ENCODE measurements around the gene DNAJC1.

DNAJC1 gene

DNA sequence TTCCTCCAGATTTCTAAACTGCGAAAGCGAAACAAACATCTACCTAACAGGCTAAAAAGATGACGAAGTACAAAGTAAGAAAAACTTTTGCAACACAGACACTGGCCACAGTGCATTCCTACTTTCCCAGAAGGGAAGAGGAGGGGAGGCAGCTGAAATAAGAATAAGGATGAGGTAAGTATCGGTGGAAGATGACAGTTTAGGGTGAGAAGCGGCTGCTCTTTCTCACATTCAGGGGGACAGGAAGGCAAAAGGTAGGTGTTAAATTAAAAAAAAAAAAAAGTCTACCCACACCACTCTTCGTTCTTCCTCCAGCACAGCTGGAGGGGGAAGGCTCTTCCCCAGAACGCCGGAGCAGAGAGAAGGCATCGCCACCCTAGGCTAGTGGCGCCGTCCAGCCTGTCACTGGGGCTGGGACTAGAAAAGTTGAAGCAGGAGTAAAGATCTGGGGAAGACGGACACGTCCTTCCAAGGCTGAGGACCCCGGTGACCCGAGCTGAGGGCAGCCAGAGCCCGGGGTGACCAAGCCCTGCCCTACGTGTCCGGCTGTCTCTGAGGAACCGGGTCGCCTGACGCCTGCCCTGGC, 846 bp downstream of the DNAJC1 start:
- TF ChIP-seq POLR2AphosphoS5 (IDR thresholded peaks at IDR 0.05; ENCODE audit: low read depth, low read length) (no peak), POLR2A (IDR thresholded peaks at IDR 0.05; ENCODE audit: low read depth, low read length) (no peak), TAF1 (IDR thresholded peaks at IDR 0.05; ENCODE audit: borderline replicate concordance, low read depth, low read length) (no peak)
- peak; percentile 53 for FAIRE-seq

GRCh38 chr10:21995557-21995956, 8.0 kb downstream of the DNAJC1 start:
- FAIRE-seq (no peak), DNase-seq (ENCODE audit: insufficient read length) (no peak)
- TF ChIP-seq TAF1 (IDR thresholded peaks at IDR 0.05; ENCODE audit: borderline replicate concordance, low read depth, low read length) (no peak), POLR2A (IDR thresholded peaks at IDR 0.05; ENCODE audit: low read depth, low read length) (no peak), POLR2AphosphoS5 (IDR thresholded peaks at IDR 0.05; ENCODE audit: low read depth, low read length) (no peak)

More for the DNA sequence above, 846 bp downstream of the DNAJC1 start:
- DNase-seq (ENCODE audit: insufficient read length): peak; percentile 20

DNA sequence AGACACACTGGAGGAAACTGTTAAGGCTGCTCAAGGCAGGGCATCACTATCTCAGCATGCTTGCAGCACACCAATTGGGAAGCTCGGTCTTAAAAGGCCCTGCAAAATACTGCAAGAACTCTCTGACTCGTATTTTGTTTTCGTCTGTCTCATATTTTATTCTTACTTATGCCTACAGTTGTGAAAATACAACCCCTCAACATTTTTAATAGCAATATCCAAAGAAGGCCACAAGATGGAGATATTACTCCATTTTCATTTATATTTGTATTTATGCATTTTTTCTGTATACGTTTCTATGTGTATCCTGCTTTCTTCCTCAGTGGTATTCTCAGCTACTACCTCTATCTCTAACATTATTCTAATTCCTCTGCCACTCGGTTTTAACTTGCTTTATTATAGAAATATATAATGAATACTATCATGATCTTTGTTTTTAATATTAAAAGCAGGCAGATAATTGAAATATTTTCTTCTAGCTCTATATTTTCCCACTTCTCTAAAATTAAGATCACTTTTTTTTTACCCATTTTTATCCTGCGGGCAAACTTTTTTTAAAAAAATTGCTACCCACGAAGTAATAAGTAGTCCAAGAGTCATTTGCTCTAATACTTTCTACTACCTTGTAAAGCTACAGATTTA, 10.0 kb downstream of the DNAJC1 start:
- no peak for DNase-seq (ENCODE audit: insufficient read length)
- no peak for TF ChIP-seq TAF1 (IDR thresholded peaks at IDR 0.05; ENCODE audit: borderline replicate concordance, low read depth, low read length)
- peak; percentile 76 for FAIRE-seq

GRCh38 chr10:21991785-21992184, 11.7 kb downstream of the DNAJC1 start:
- TF ChIP-seq POLR2A (IDR thresholded peaks at IDR 0.05; ENCODE audit: low read depth, low read length): no peak
- no peak for TF ChIP-seq TAF1 (IDR thresholded peaks at IDR 0.05; ENCODE audit: borderline replicate concordance, low read depth, low read length)
- TF ChIP-seq POLR2AphosphoS5 (IDR thresholded peaks at IDR 0.05; ENCODE audit: low read depth, low read length): no peak
- FAIRE-seq (no peak), DNase-seq (ENCODE audit: insufficient read length) (no peak)

DNA sequence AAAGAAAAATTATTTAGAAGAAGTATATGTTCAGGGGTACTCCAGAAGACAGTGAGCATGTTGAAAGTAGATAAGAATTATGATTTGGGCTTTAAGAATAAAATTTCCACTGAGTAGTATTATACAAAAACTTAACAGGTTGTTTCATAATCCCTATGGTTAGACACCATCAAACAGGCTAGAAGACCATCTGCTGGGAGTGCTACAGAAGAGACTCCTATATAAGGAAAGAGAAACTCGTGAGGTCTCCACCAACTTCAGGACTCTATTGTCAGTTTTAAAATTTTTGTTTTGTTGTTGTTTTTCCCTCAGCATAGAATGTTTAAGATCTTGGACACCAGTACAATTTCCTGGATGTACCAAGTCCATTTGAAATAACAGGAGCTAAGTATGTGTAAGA, 13.1 kb downstream of the DNAJC1 start:
- FAIRE-seq (no peak), DNase-seq (ENCODE audit: insufficient read length) (no peak)
- TF ChIP-seq TAF1 (IDR thresholded peaks at IDR 0.05; ENCODE audit: borderline replicate concordance, low read depth, low read length): no peak
- no peak for TF ChIP-seq POLR2AphosphoS5 (IDR thresholded peaks at IDR 0.05; ENCODE audit: low read depth, low read length)
- TF ChIP-seq POLR2A (IDR thresholded peaks at IDR 0.05; ENCODE audit: low read depth, low read length): no peak

- DNase-seq (ENCODE audit: insufficient read length): no peak
- TF ChIP-seq POLR2AphosphoS5 (IDR thresholded peaks at IDR 0.05; ENCODE audit: low read depth, low read length) (no peak), TAF1 (IDR thresholded peaks at IDR 0.05; ENCODE audit: borderline replicate concordance, low read depth, low read length) (no peak), POLR2A (IDR thresholded peaks at IDR 0.05; ENCODE audit: low read depth, low read length) (no peak)
- peak; percentile 86 for FAIRE-seq
Observed at GRCh38 chr10:21989453-21990154, 13.9 kb downstream of the DNAJC1 start.

DNA sequence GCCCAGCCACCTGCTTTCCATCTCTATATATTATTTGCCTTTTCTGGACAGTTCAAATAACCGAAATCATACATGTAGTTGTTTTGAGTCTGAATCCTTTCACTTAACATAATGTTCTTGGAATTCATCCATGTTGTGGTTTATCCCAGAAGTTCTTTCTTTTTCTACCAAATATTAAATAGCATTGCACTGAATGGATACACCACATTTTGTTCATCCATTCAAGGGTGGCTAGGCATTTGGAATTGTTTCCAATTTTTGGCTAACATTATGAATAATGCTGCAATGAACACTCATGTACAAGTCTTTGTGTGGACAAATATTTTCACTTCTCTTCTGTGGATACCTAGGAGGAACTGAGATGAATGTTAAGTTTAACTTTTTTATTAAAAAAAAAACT, 18.0 kb downstream of the DNAJC1 start:
- DNase-seq (ENCODE audit: insufficient read length) (no peak), FAIRE-seq (no peak)
- TF ChIP-seq TAF1 (IDR thresholded peaks at IDR 0.05; ENCODE audit: borderline replicate concordance, low read depth, low read length): no peak
- TF ChIP-seq POLR2A (IDR thresholded peaks at IDR 0.05; ENCODE audit: low read depth, low read length): no peak
- TF ChIP-seq POLR2AphosphoS5 (IDR thresholded peaks at IDR 0.05; ENCODE audit: low read depth, low read length): no peak

DNA sequence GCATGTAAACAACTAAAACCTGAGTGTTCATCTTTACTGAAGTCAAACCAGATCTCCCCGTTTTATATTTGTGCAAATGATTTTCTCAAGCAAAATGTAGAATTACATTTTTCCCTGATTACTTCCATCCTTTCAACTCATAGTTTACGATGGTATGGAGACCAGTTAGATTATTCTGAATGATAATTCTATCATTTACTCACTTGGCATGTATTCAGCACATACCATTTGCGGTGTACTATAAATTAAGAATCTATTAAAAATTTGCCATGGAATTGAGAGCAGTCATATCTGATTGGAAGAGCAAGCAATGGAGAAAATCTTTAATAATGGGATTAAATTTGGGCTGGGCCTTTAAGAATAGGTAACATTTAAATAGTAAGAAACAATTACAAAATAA, 22.4 kb downstream of the DNAJC1 start:
- TF ChIP-seq POLR2A (IDR thresholded peaks at IDR 0.05; ENCODE audit: low read depth, low read length): no peak
- no peak for TF ChIP-seq TAF1 (IDR thresholded peaks at IDR 0.05; ENCODE audit: borderline replicate concordance, low read depth, low read length)
- no peak for TF ChIP-seq POLR2AphosphoS5 (IDR thresholded peaks at IDR 0.05; ENCODE audit: low read depth, low read length)
- FAIRE-seq: peak; percentile 61
- no peak for DNase-seq (ENCODE audit: insufficient read length)

GRCh38 chr10:21980691-21981090, 22.8 kb downstream of the DNAJC1 start:
- TF ChIP-seq TAF1 (IDR thresholded peaks at IDR 0.05; ENCODE audit: borderline replicate concordance, low read depth, low read length) (no peak), POLR2A (IDR thresholded peaks at IDR 0.05; ENCODE audit: low read depth, low read length) (no peak), POLR2AphosphoS5 (IDR thresholded peaks at IDR 0.05; ENCODE audit: low read depth, low read length) (no peak)
- no peak for DNase-seq (ENCODE audit: insufficient read length)
- FAIRE-seq: no peak

GRCh38 chr10:21978191-21978862, 25.2 kb downstream of the DNAJC1 start:
- DNase-seq (ENCODE audit: insufficient read length) (no peak), FAIRE-seq (no peak)
- no peak for TF ChIP-seq POLR2AphosphoS5 (IDR thresholded peaks at IDR 0.05; ENCODE audit: low read depth, low read length)
- TF ChIP-seq TAF1 (IDR thresholded peaks at IDR 0.05; ENCODE audit: borderline replicate concordance, low read depth, low read length): no peak
- no peak for TF ChIP-seq POLR2A (IDR thresholded peaks at IDR 0.05; ENCODE audit: low read depth, low read length)

DNA sequence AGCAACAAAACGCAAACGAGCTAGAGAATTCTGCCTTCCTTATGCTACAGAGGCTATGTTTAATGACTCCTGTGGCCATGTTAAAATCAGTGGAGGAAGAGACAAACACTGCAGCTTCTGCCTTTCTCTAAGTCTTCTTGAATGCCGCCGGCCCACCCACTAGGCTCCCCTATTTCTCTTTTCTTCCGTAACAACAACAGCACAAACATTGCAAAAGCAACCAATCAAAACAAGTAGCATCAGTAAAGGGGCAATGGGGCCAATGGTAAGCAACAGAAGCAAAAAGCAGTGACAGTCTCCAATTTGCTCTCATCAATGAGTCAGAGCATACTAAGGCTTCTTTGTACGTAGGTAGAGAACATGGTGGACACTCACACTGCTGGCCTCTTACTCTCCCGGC, 26.8 kb downstream of the DNAJC1 start:
- TF ChIP-seq TAF1 (IDR thresholded peaks at IDR 0.05; ENCODE audit: borderline replicate concordance, low read depth, low read length): no peak
- TF ChIP-seq POLR2A (IDR thresholded peaks at IDR 0.05; ENCODE audit: low read depth, low read length): no peak
- no peak for TF ChIP-seq POLR2AphosphoS5 (IDR thresholded peaks at IDR 0.05; ENCODE audit: low read depth, low read length)
- FAIRE-seq (peak; percentile 14), DNase-seq (ENCODE audit: insufficient read length) (no peak)

Measured in GM12892 (cell line).